Lower leg skin (tissue), 4 donors: ENCODE data around the gene PACSIN2. TPM values are rescaled to one million over a fixed set of nuclear protein-coding genes. Genes with fewer than 3 reads are reported as not detected.
"Not testable (repeated sequence)": the region's sequence is repeated elsewhere in the genome, so short reads cannot be mapped to it uniquely, and the experiment has no call there.

Experiments
- DNase-seq, 2 donors: peaks; one replicate each; pipeline ENCODE4 v3.0.0-alpha.2; 2019; ENCODE audit warnings: low spot score in 2 of 2
- H3K4me3 ChIP-seq: fragments of 200-600 bp; sonication (generic); 2 replicates; pipeline ENCODE4 v1.5.1; 2017; ENCODE audit warnings: mild to moderate bottlenecking, low read depth; ENCODE audit not compliant: poor library complexity, severe bottlenecking
- CTCF ChIP-seq, 3 donors: fragments of 450-650 bp; IDR thresholded peaks; one replicate each; pipeline ENCODE4 v1.5.1; 2016; ENCODE audit warnings: antibody characterized with exemption in 3 of 3, mild to moderate bottlenecking in 3 of 3, moderate library complexity in 2 of 3
- POLR2A ChIP-seq, 2 donors: fragments of 450-650 bp; IDR thresholded peaks; one replicate each; pipeline ENCODE4 v1.6.1; 2016 to 2017; ENCODE audit warnings: antibody characterized with exemption in 2 of 2, mild to moderate bottlenecking in 1 of 2, moderate library complexity in 1 of 2
- WGBS, 2 donors: methylation state at CpG; one replicate each; pipeline ENCODE4 v1.1.5; 2018; 5-methylcytosine and 5-hydroxymethylcytosine counted together
- intact Hi-C: fragments of 100-400 bp; cut with DNase I; formaldehyde crosslinking; loops from one replicate; pipeline ENCODE4 v1.15.0; 2023; ENCODE audit warnings: low total_unique reads
- total RNA-seq, 4 donors: library from RNA; depleted of rRNA; stranded (reverse); fragments of >200 nt; gene quantifications; one replicate each; pipeline ENCODE4 v1.1.0, GENCODE V29; 2016

Gene PACSIN2
- total RNA-seq, 4 donors from 2014 or later = 46.3 to 88.8 (median 58.2) TPM

DNA sequence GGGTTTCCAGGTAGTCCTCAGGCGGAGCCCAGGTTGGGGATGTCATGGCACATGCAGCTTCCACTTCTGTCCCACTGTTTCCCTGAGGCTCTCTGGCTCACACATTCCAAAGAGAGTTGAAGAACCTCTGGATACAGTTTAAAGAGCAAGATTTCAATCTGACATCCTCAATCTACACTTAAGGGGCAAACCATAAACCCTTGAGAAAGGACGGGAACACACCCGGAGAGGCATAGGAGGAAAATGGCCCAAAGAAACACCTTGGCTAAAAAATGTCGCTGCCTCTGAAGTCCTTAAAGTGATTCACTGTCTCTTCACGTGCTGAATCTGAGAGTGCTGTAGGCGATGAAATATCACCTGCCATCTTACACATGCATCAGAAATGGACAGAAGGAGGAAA is 87.0 kb downstream of the PACSIN2 start:
- no peak for TF ChIP-seq POLR2A (IDR thresholded peaks at IDR 0.05)
- TF ChIP-seq CTCF (IDR thresholded peaks at IDR 0.05) = no peak
- 72 to 92% methylated on average over 6 of the region's 6 CpGs for WGBS, 2 donors
- intact Hi-C loops = no loop called here
- no peak for DNase-seq
- no peak overlapping the region for H3K4me3 ChIP-seq

DNA sequence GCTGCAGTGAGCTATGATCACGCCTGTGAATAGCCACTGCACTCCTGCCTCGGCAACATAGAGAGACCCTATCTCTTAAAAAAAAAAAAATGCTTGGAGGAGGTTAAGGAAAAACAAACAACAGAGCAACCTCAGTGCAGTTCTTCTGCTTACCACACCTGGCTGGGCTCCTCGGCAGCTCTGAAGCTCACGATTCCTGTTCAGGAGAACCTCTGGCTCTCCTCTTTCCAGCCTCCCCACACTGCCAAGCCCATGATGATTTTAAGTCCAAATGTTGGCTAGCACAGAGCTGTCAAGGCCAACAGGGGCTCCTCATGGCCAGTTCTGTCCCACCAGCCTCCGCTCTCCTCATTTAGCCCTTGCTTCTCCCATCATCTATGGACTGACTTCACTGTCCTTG is 88.2 kb downstream of the PACSIN2 start:
- no peak for DNase-seq
- no peak for TF ChIP-seq POLR2A (IDR thresholded peaks at IDR 0.05)
- TF ChIP-seq CTCF (IDR thresholded peaks at IDR 0.05) = no peak
- H3K4me3 ChIP-seq = no peak overlapping the region
- intact Hi-C loops = no loop called here
- 75 to 90% methylated on average over 5 of the region's 5 CpGs for WGBS, 2 donors

DNA sequence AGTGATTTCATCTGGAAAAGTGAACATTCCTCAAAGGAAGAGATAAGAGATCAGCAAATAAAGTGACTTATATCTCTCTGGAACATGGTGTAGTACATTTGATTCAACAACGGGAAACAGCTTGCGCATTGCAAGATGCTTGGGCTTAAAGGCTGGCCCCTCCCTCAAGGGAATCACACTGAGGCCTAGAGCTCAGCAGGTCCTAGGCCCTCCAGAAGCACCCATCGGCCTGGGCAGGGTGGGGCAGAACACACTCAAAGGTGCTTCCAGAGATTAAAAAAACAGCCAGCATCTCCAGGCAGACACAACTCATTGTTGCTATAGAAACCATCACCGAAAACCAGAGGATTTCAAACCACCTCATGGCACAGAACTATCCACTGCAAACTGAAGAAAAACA is 88.8 kb downstream of the PACSIN2 start:
- intact Hi-C loops = no loop called here
- no peak for DNase-seq
- no peak overlapping the region for H3K4me3 ChIP-seq
- 44 to 62% methylated on average over 4 of the region's 4 CpGs for WGBS, 2 donors
- TF ChIP-seq CTCF (IDR thresholded peaks at IDR 0.05) (no peak), POLR2A (IDR thresholded peaks at IDR 0.05) (no peak)

DNA sequence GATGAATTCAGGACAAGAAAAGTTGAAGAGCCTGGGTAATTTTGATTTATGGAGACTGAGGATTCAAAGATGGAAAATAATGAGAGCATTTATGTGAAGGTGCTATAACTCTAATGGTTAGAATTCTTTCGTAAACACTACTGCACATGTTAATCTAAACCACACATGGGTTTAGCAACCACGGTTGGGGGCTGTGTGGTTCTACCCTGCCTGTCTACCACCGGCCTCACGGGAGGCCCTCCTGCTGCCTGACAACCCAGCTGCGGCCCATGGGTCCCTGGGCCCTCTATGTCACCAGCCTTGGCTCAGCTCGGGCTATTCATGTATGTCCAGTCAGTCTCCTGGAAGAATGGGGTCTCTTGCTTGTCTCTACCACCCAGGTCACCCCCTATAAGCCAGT is 89.4 kb downstream of the PACSIN2 start:
- no peak for TF ChIP-seq POLR2A (IDR thresholded peaks at IDR 0.05)
- TF ChIP-seq CTCF (IDR thresholded peaks at IDR 0.05) = no peak
- no peak for DNase-seq
- 80% methylated on average over 6 of the region's 6 CpGs for WGBS, 2 donors
- no peak overlapping the region for H3K4me3 ChIP-seq
- intact Hi-C loops = no loop called here

GRCh38 chr22:42925031-42925430 is 89.9 kb downstream of the PACSIN2 start:
- intact Hi-C loops, DNase-seq, H3K4me3 ChIP-seq: not testable (repeated sequence)
- 96 to 97% methylated on average over 10 of the region's 10 CpGs for WGBS, 2 donors

GRCh38 chr22:42924436-42924835 is 90.5 kb downstream of the PACSIN2 start:
- H3K4me3 ChIP-seq = no peak overlapping the region
- TF ChIP-seq CTCF (IDR thresholded peaks at IDR 0.05) (no peak), POLR2A (IDR thresholded peaks at IDR 0.05) (no peak)
- intact Hi-C loops = no loop called here
- WGBS, 2 donors = 95% methylated on average over 9 of the region's 9 CpGs
- no peak for DNase-seq
